Karpas-422 (cell line): ENCODE results near the gene FAM114A1. TPM values are rescaled to one million over a fixed set of nuclear protein-coding genes. Genes with fewer than 3 reads are reported as not detected.
A peak's percentile ranks its signal among the peaks of the same experiment; 100 is the strongest.
"Not testable (repeated sequence)": the region's sequence is repeated elsewhere in the genome, so short reads cannot be mapped to it uniquely, and the experiment has no call there.

Experiments
- DNase-seq: peaks from one replicate; pipeline ENCODE4 v3.0.0-alpha.2; 2015
- H2AFZ ChIP-seq: fragments of 200-600 bp; sonication (generic); 2 replicates; pipeline ENCODE4 v1.6.1; 2014; ENCODE audit warnings: antibody characterized with exemption, low read length, mixed read lengths
- H3K27ac ChIP-seq: fragments of 200-600 bp; sonication (generic); 2 replicates; pipeline ENCODE4 v1.5.1; 2014; ENCODE audit warnings: mild to moderate bottlenecking, low read length, moderate library complexity
- H3K27me3 ChIP-seq: fragments of 200-600 bp; sonication (generic); 2 replicates; pipeline ENCODE4 v1.6.1; 2014; ENCODE audit warnings: low read length, mixed read lengths
- H3K36me3 ChIP-seq: fragments of 200-600 bp; sonication (generic); 2 replicates; pipeline ENCODE4 v1.6.1; 2014; ENCODE audit warnings: low read length, mixed read lengths; ENCODE audit not compliant: insufficient read depth
- H3K4me1 ChIP-seq: fragments of 200-600 bp; sonication (generic); 2 replicates; pipeline ENCODE4 v1.6.1; 2014; ENCODE audit warnings: mild to moderate bottlenecking, low read length, mixed read lengths
- H3K4me2 ChIP-seq: fragments of 200-600 bp; sonication (generic); 2 replicates; pipeline ENCODE4 v1.6.1; 2014; ENCODE audit warnings: low read length, low read depth, mild to moderate bottlenecking; ENCODE audit not compliant: poor library complexity, severe bottlenecking
- H3K4me3 ChIP-seq: fragments of 200-600 bp; sonication (generic); 2 replicates; pipeline ENCODE4 v1.5.1; 2014; ENCODE audit warnings: mild to moderate bottlenecking, antibody characterized with exemption, low read length, mixed read lengths
- H3K79me2 ChIP-seq: fragments of 200-600 bp; sonication (generic); 2 replicates; pipeline ENCODE4 v1.6.1; 2014; ENCODE audit warnings: mild to moderate bottlenecking, low read length, mixed read lengths
- H3K9ac ChIP-seq: fragments of 200-600 bp; sonication (generic); 2 replicates; pipeline ENCODE4 v1.6.0; 2014; ENCODE audit warnings: low read length
- H3K9me2 ChIP-seq: fragments of 200-600 bp; sonication (generic), shearing (Covaris generic); replicated peaks from 2 replicates; pipeline ENCODE4 v1.6.0; 2014; ENCODE audit warnings: mild to moderate bottlenecking, low read length, moderate library complexity; ENCODE audit not compliant: insufficient read depth
- H3K9me3 ChIP-seq: fragments of 300-700, 200-600 bp; sonication (generic); 2 replicates; pipeline ENCODE4 v1.6.1; 2014; ENCODE audit warnings: low read length, mixed read lengths
- H4K20me1 ChIP-seq: fragments of 200-600 bp; sonication (generic); 2 replicates; pipeline ENCODE4 v1.6.1; 2014; ENCODE audit warnings: mild to moderate bottlenecking, antibody characterized with exemption, low read length, low read depth; ENCODE audit not compliant: insufficient read depth
- total RNA-seq: library from RNA; depleted of rRNA; stranded (reverse); fragments of >200 nt; shearing (Covaris generic); gene quantifications from 2 replicates; pipeline ENCODE4 v1.2.3, GENCODE V29; 2014; ENCODE audit warnings: low replicate concordance

The FAM114A1 gene
- total RNA-seq, 1 experiment from 2014 or later: 1.6 TPM

DNA sequence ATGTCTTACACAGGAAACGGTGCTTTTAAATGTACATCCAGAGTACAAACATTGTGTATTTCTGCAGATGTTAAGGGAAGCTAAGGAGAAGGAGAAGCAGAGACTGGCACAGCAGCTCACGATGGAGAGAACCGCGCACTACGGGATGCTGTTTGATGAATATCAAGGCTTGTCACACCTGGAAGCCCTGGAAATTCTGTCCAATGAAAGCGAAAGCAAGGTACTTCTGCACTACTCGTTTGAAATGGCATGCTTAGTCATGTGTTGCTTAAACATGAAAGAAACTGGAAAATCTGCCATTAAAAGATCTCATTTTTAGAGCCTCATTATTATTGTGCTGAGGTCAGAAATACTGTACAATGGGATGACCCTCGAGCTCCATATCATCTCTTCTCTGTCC lies 47.2 kb downstream of the FAM114A1 start:
- no peaks in the 10 kb centered on the region for H3K27me3 ChIP-seq
- H3K27ac ChIP-seq: no peak overlapping the region
- DNase-seq: no peak
- H3K9me2 ChIP-seq: no peaks in the 10 kb centered on the region
- no peak overlapping the region for H3K4me3 ChIP-seq
- no peaks in the 10 kb centered on the region for H3K36me3 ChIP-seq
- H3K9me3 ChIP-seq: no peaks in the 10 kb centered on the region
- peaks cover 6% of the 10 kb centered on the region for H3K4me1 ChIP-seq
- no peaks in the 10 kb centered on the region for H4K20me1 ChIP-seq
- H2AFZ ChIP-seq: no peak overlapping the region
- peak overlapping the region; percentile 34 for H3K4me2 ChIP-seq
- no peaks in the 10 kb centered on the region for H3K79me2 ChIP-seq
- no peak overlapping the region for H3K9ac ChIP-seq

DNA sequence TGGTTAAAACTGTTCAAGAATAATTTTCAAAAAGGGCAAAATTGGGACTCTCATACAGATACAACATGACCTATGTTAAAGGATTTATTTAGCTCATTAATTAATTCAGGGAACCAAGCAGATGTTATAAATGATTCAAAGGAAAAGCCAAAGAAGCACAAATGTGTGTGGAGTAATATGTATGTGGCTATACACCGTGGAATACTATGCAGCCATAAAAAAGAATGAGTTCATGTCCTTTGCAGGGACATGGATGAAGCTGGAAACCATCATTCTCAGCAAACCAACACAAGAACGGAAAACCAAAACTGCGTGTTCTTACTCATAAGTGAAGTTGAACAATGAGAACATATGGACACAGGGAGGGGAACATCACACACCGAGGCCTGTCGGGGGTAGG lies 48.7 kb downstream of the FAM114A1 start:
- not testable (repeated sequence) for H3K4me1 ChIP-seq, H3K4me3 ChIP-seq, H3K9me3 ChIP-seq, DNase-seq, H3K9me2 ChIP-seq, H3K4me2 ChIP-seq, H3K79me2 ChIP-seq, H3K27me3 ChIP-seq, H3K27ac ChIP-seq, H3K9ac ChIP-seq, H2AFZ ChIP-seq, H4K20me1 ChIP-seq, H3K36me3 ChIP-seq

DNA sequence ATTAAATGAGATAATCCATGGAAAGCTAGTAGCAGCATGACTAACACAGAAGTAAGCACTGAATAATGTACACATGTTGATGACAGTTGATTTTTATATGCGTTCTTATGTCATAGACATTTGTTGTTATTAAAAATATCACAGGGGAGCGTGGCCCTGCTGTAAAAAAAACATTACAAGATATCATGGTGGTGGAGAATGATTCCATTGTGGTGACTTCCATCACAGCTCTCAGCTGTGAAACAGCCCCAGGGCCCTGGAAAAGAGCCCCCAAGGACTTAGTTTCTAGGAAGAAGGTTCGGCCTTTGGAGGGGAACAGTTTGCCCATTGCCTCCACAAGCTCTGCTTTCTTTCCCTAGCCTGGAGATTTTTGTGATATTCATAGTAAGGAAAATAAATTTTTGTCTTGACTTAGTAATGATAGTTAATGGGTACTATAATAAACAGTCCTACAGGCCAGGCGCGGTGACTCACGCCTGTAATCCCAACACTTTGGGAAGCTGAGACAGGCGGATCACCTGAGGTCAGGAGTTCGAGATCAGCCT lies 49.9 kb downstream of the FAM114A1 start:
- DNase-seq: no peak
- Histone ChIP-seq H3K79me2 (no peaks in the 10 kb centered on the region), H3K4me3 (no peak overlapping the region), H3K27me3 (no peaks in the 10 kb centered on the region), H3K4me1 (peaks cover 6% of the 10 kb centered on the region), H2AFZ (no peak overlapping the region), H3K36me3 (no peaks in the 10 kb centered on the region), H3K9me3 (no peaks in the 10 kb centered on the region), H4K20me1 (no peaks in the 10 kb centered on the region), H3K9me2 (no peaks in the 10 kb centered on the region), H3K4me2 (no peak overlapping the region), H3K9ac (no peak overlapping the region), H3K27ac (no peak overlapping the region)

DNA sequence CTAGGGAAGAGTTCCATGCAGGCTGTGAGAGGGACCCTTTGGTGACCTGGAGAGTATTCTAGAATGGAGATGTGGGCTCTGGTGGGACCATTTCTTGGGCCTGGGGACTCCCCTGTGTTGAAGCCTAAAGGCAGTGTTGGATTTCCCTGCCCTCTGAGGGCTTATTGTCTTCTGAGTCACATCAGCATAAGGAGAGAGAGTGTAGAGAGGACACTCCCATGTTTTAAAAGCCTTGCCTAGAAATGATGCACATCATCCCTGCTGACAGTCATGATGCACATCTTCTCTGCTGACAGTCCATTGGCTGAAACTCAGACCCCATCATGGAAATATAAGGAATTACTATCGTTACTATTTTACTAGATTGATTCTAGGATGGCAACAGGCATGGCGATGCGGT lies 51.9 kb downstream of the FAM114A1 start:
- Histone ChIP-seq H3K4me1 (peaks cover 6% of the 10 kb centered on the region), H3K9me3 (no peaks in the 10 kb centered on the region), H3K9me2 (no peaks in the 10 kb centered on the region), H3K79me2 (no peaks in the 10 kb centered on the region), H3K27me3 (no peaks in the 10 kb centered on the region), H3K9ac (no peak overlapping the region), H2AFZ (no peak overlapping the region), H4K20me1 (no peaks in the 10 kb centered on the region), H3K27ac (no peak overlapping the region), H3K4me2 (no peak overlapping the region), H3K4me3 (no peak overlapping the region), H3K36me3 (no peaks in the 10 kb centered on the region)
- DNase-seq: no peak

DNA sequence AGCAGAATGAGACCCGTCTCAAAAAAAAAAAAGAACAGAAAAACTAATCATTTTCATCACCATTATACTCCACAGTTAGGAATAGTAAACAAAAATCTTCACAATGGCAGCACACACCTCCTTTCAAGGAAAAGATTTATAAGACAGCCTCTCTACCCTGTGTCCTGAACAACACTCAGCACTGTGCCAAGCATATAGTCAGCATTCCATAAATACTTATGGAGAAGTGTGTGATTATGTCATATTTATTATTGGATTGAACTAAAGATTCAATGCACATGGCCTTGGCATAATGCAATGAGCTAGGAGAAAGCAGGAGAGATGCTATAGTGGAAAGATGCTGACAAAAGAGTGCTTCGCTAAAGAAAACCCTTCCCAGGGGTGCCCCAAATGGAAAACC lies 52.6 kb downstream of the FAM114A1 start:
- Histone ChIP-seq H2AFZ (no peak overlapping the region), H3K9me3 (no peaks in the 10 kb centered on the region), H3K27me3 (no peaks in the 10 kb centered on the region), H3K4me1 (no peaks in the 10 kb centered on the region), H3K36me3 (no peaks in the 10 kb centered on the region), H4K20me1 (no peaks in the 10 kb centered on the region), H3K27ac (no peak overlapping the region), H3K4me3 (no peak overlapping the region), H3K9me2 (no peaks in the 10 kb centered on the region), H3K4me2 (no peak overlapping the region), H3K79me2 (no peaks in the 10 kb centered on the region), H3K9ac (no peak overlapping the region)
- no peak for DNase-seq

DNA sequence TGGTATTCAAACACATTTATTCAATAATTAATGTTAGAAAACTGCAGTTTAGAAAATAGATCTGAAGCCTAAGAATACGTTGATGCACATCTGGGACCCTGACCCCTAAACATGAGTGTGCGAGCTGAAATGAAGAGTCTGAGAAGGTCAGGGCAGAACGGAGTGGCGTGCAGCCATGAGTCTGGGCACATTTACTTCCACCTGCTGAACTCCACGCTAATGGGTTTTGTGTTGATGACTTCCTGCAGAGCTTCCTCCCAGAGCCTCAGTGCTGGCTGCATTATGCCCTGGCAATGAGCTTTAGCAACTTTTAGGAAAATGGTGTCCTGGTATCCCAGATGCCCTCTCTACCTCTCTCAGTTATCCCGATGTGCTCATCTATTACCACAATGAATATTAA lies 53.1 kb downstream of the FAM114A1 start:
- Histone ChIP-seq H3K9ac (no peak overlapping the region), H3K79me2 (no peaks in the 10 kb centered on the region), H3K27me3 (no peaks in the 10 kb centered on the region), H3K27ac (no peak overlapping the region), H3K36me3 (no peaks in the 10 kb centered on the region), H3K9me3 (no peaks in the 10 kb centered on the region), H2AFZ (no peak overlapping the region), H4K20me1 (no peaks in the 10 kb centered on the region), H3K4me3 (no peak overlapping the region), H3K4me2 (no peak overlapping the region), H3K9me2 (no peaks in the 10 kb centered on the region), H3K4me1 (no peaks in the 10 kb centered on the region)
- no peak for DNase-seq

DNA sequence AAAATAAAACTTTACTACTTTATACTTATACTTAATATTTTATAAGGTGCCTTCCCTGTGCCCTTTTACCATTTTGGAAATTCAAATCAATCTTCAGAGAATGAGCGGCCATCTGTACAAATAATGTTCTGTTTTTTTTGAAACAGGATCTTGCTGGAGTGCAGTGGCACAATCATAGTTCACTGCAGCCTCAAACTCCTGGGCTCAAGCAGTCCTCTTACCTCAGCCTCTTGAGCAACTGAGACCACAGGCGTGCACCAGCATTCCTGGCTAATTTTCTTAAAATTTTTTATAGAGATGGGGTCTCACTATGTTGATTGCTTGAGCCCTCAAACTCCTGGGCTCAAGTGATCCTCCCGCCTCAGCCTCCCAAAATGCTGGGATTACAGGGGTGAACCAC lies 53.5 kb downstream of the FAM114A1 start:
- no peaks in the 10 kb centered on the region for H4K20me1 ChIP-seq
- H2AFZ ChIP-seq: no peak overlapping the region
- no peaks in the 10 kb centered on the region for H3K9me3 ChIP-seq
- no peak overlapping the region for H3K4me2 ChIP-seq
- no peak overlapping the region for H3K9ac ChIP-seq
- H3K27ac ChIP-seq: no peak overlapping the region
- H3K36me3 ChIP-seq: no peaks in the 10 kb centered on the region
- no peak overlapping the region for H3K4me3 ChIP-seq
- no peak for DNase-seq
- no peaks in the 10 kb centered on the region for H3K79me2 ChIP-seq
- H3K9me2 ChIP-seq: no peaks in the 10 kb centered on the region
- no peaks in the 10 kb centered on the region for H3K27me3 ChIP-seq
- no peaks in the 10 kb centered on the region for H3K4me1 ChIP-seq

DNA sequence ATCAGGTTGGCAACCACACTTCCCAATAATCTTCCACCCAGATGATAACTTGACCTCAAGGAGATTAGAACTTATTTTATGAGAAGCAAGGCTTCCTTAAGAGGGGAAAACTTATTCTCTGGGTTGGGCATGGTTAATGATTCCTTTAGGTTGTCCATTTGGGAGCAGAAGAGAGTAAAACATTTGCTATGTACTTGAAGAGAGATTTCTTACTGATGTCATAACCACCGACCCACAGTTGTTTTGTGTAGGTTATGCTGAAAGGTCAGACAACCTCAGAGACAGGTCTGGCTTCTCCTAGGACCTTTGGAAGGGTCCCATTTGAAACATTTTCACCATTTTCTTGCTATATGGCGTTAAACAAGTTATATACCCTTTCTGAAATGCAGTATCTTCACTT lies 56.1 kb downstream of the FAM114A1 start:
- Histone ChIP-seq H3K27ac (no peak overlapping the region), H3K9me3 (no peaks in the 10 kb centered on the region), H3K4me1 (no peaks in the 10 kb centered on the region), H3K79me2 (no peaks in the 10 kb centered on the region), H3K4me3 (no peak overlapping the region), H4K20me1 (no peaks in the 10 kb centered on the region), H3K36me3 (no peaks in the 10 kb centered on the region), H3K9ac (no peak overlapping the region), H2AFZ (no peak overlapping the region), H3K4me2 (no peak overlapping the region), H3K9me2 (no peaks in the 10 kb centered on the region), H3K27me3 (no peaks in the 10 kb centered on the region)
- no peak for DNase-seq

DNA sequence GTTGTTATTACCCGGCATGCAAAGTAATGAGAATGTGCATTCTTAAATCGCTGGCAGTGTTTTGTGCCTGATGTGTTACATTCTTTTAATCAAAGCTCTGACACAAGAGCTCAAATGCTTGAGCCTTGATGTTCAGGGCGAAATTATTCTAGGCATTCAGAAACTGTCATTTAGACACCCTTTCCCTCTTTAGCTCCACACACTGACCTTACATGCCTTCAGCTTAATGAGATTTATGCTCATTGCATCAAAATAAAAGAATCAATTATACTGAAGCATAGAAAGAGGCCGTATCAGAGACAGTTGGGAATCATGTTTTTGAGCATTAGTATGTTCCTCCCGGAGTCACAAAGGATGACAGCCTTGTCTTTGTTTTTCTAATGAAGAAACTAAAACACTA lies 56.7 kb downstream of the FAM114A1 start:
- Histone ChIP-seq H3K9me3 (no peaks in the 10 kb centered on the region), H2AFZ (no peak overlapping the region), H3K4me2 (no peak overlapping the region), H3K36me3 (no peaks in the 10 kb centered on the region), H3K9me2 (no peaks in the 10 kb centered on the region), H3K9ac (no peak overlapping the region), H3K27ac (no peak overlapping the region), H3K4me1 (no peaks in the 10 kb centered on the region), H4K20me1 (no peaks in the 10 kb centered on the region), H3K27me3 (no peaks in the 10 kb centered on the region), H3K79me2 (no peaks in the 10 kb centered on the region), H3K4me3 (no peak overlapping the region)
- DNase-seq: no peak
